Gastroesophageal sphincter (tissue), 4 donors: ENCODE data around the gene IL1RAPL1. TPM values are rescaled to one million over a fixed set of nuclear protein-coding genes. Genes with fewer than 3 reads are reported as not detected.

Experiments
- ATAC-seq: fragments of 150-250 bp; one replicate; pipeline ENCODE4 v1.9.1; 2016; ENCODE audit warnings: mild to moderate bottlenecking, moderate library complexity
- H3K27ac ChIP-seq, 4 donors: fragments of 200-600 bp; sonication (generic) in 3 of 4; 1 replicate in 3 of 4; 2 replicates in 1 of 4; pipeline ENCODE4 v1.5.1; 2016 to 2019
- H3K27me3 ChIP-seq: fragments of 200-600 bp; sonication (generic); one replicate; pipeline ENCODE4 v1.5.1; 2019
- H3K36me3 ChIP-seq, 2 donors: fragments of 200-600 bp; sonication (generic); one replicate each; pipeline ENCODE4 v1.5.1; 2019; ENCODE audit warnings: control low read depth in 1 of 2
- H3K4me1 ChIP-seq, 3 donors: fragments of 200-600 bp; sonication (generic); 1 replicate in 2 of 3; 2 replicates in 1 of 3; pipeline ENCODE4 v1.5.1; 2016 to 2019; ENCODE audit warnings: control low read depth in 2 of 3
- H3K4me3 ChIP-seq, 2 donors: fragments of 200-600 bp; sonication (generic); one replicate each; pipeline ENCODE4 v1.5.1; 2019; ENCODE audit warnings: mild to moderate bottlenecking in 1 of 2, moderate library complexity in 1 of 2
- H3K9me3 ChIP-seq, 3 donors: fragments of 200-600 bp; sonication (generic); one replicate each; pipeline ENCODE4 v1.5.1; 2017 to 2019; ENCODE audit warnings: control low read depth in 2 of 3
- CTCF ChIP-seq, 4 experiments: fragments of 200-600 bp in 2 of 4; fragments of 450-650 bp in 2 of 4; sonication (generic) in 1 of 4; IDR thresholded peaks; one replicate each; pipeline ENCODE4 v1.5.1; 2017 to 2019; ENCODE audit warnings: antibody characterized with exemption in 4 of 4, mild to moderate bottlenecking in 2 of 4, moderate library complexity in 2 of 4
- EP300 ChIP-seq: sonication (generic); formaldehyde crosslinking; IDR thresholded peaks from one replicate; pipeline ENCODE4 v1.6.1; 2017; ENCODE audit warnings: antibody characterized with exemption, mild to moderate bottlenecking
- POLR2A ChIP-seq, 2 donors: fragments of 450-650 bp; IDR thresholded peaks; one replicate each; pipeline ENCODE4 v1.6.1; 2017; ENCODE audit warnings: antibody characterized with exemption in 2 of 2, mild to moderate bottlenecking in 2 of 2, moderate library complexity in 1 of 2
- POLR2AphosphoS5 ChIP-seq: sonication (generic); formaldehyde crosslinking; IDR thresholded peaks from one replicate; pipeline ENCODE4 v1.6.1; 2017; ENCODE audit warnings: antibody characterized with exemption
- WGBS, 2 donors: methylation state at CpG; one replicate each; pipeline ENCODE4 v1.1.5; 2018; ENCODE audit warnings: low coverage in 1 of 2; 5-methylcytosine and 5-hydroxymethylcytosine counted together
- total RNA-seq, 4 donors: library from RNA; depleted of rRNA; stranded (reverse); fragments of >200 nt; gene quantifications; one replicate each; pipeline ENCODE4 v1.1.0, GENCODE V29; 2016

The IL1RAPL1 gene
- total RNA-seq, 4 donors from 2014 or later = 0.27 to 1.6 (median 0.44) TPM

DNA sequence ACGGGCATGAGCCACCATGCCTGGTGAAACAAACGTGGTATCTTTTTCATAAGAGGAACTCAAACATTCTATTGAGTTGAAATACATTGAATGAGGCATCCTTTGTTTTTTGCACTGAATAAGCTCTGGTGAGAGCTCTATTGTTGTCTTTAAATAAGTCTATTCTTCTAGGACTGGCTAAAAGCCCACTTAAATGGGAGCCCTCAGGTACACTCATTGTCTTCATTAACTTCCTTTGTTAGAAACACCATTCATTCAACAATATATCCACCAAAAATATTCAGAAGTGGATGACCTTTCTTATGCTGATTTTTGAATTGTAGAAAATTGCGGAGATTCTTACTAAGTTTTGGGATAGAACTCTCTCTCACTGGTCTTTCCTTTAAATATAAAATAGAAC, 568.0 kb downstream of the IL1RAPL1 start:
- ATAC-seq = no peak
- no peaks in the 10 kb centered on the region for H3K4me1 ChIP-seq

GRCh38 chrX:29172880-29173279, 585.6 kb downstream of the IL1RAPL1 start:
- WGBS, 2 donors = 70 to 84% methylated on average over 2 to 3 of the region's 3 CpGs
- no peaks in the 10 kb centered on the region for H3K4me1 ChIP-seq
- H3K27me3 ChIP-seq = no peaks in the 10 kb centered on the region
- H3K27ac ChIP-seq = no peak overlapping the region
- no peak for TF ChIP-seq POLR2AphosphoS5
- no peak for TF ChIP-seq CTCF (IDR thresholded peaks at IDR 0.05)
- TF ChIP-seq EP300 = no peak
- TF ChIP-seq POLR2A (IDR thresholded peaks at IDR 0.05) = no peak
- H3K9me3 ChIP-seq = no peaks in the 10 kb centered on the region
- no peak overlapping the region for H3K4me3 ChIP-seq
- no peaks in the 10 kb centered on the region for H3K36me3 ChIP-seq
- ATAC-seq = no peak

More for the DNA sequence above, 568.0 kb downstream of the IL1RAPL1 start:
- Histone ChIP-seq H3K4me3 (no peak overlapping the region), H3K27ac (no peak overlapping the region), H3K36me3 (no peaks in the 10 kb centered on the region), H3K27me3 (no peaks in the 10 kb centered on the region), H3K9me3 (no peaks in the 10 kb centered on the region)
- WGBS, 2 donors = 75 to 88% methylated on average over 1 to 3 of the region's 3 CpGs
- TF ChIP-seq POLR2A (IDR thresholded peaks at IDR 0.05) (no peak), CTCF (IDR thresholded peaks at IDR 0.05) (no peak), EP300 (no peak), POLR2AphosphoS5 (no peak)

GRCh38 chrX:29187264-29187663, 600.0 kb downstream of the IL1RAPL1 start:
- WGBS, 2 donors = 53 to 83% methylated on average over 1 to 2 of the region's 2 CpGs
- TF ChIP-seq POLR2A (IDR thresholded peaks at IDR 0.05) (no peak), CTCF (IDR thresholded peaks at IDR 0.05) (no peak), POLR2AphosphoS5 (no peak), EP300 (no peak)
- H3K27ac ChIP-seq = no peak overlapping the region
- H3K4me3 ChIP-seq = no peak overlapping the region
- no peaks in the 10 kb centered on the region for H3K9me3 ChIP-seq
- ATAC-seq = no peak
- no peaks in the 10 kb centered on the region for H3K4me1 ChIP-seq
- H3K27me3 ChIP-seq = no peaks in the 10 kb centered on the region
- no peaks in the 10 kb centered on the region for H3K36me3 ChIP-seq

DNA sequence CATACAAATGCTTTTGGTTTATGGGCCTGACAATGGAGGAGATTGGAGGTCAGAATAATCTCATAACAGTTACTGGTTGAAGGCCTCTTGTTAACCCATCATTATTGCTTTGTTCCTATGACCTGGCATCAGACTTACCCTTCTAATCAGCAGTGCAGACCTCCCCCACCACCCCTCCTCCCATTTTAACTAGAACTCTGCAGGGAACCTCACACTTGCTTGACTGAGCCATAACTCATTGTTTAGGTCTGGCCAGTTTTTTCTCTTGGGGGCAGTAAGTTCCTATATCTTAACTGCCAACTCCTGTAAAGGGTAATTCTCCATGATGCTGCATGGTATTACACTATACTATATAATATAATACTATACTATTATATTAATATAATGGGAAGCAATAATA, 609.3 kb downstream of the IL1RAPL1 start:
- Histone ChIP-seq H3K4me1 (no peaks in the 10 kb centered on the region), H3K27me3 (no peaks in the 10 kb centered on the region), H3K27ac (no peak overlapping the region), H3K9me3 (no peaks in the 10 kb centered on the region), H3K4me3 (no peak overlapping the region), H3K36me3 (no peaks in the 10 kb centered on the region)
- ATAC-seq = no peak
- no peak for TF ChIP-seq CTCF (IDR thresholded peaks at IDR 0.05)
- no peak for TF ChIP-seq POLR2AphosphoS5
- TF ChIP-seq EP300 = no peak
- TF ChIP-seq POLR2A (IDR thresholded peaks at IDR 0.05) = no peak

- no peak for ATAC-seq
These were observed 628.0 kb downstream of the IL1RAPL1 start for GRCh38 chrX:29215251-29215650.

More at GRCh38 chrX:29215251-29215650, 628.0 kb downstream of the IL1RAPL1 start:
- Histone ChIP-seq H3K36me3 (no peaks in the 10 kb centered on the region), H3K27ac (no peak overlapping the region), H3K4me1 (no peaks in the 10 kb centered on the region), H3K9me3 (no peaks in the 10 kb centered on the region), H3K4me3 (no peak overlapping the region), H3K27me3 (no peaks in the 10 kb centered on the region)
- TF ChIP-seq EP300 (no peak), POLR2A (IDR thresholded peaks at IDR 0.05) (no peak), CTCF (IDR thresholded peaks at IDR 0.05) (no peak), POLR2AphosphoS5 (no peak)
- WGBS, 2 donors = 86 to 87% methylated on average over 3 to 4 of the region's 4 CpGs
